ENCODE data around the gene SYT3.

SYT3 gene

GRCh38 chr19:50668879-50669278, 29.2 kb upstream of the SYT3 start:
- H3K4me3 ChIP-seq (ENCODE audit: low read length): no peak overlapping the region
- no peak overlapping the region for H3K9ac ChIP-seq (ENCODE audit: low read length)
- H3K36me3 ChIP-seq (ENCODE audit: control insufficient read depth, insufficient read depth, low read length, severe bottlenecking): no peaks in the 10 kb centered on the region
- DNase-seq (ENCODE audit: low read depth): no peak
- peaks cover 36% of the 10 kb centered on the region for H3K27me3 ChIP-seq (replicated peaks; ENCODE audit: control insufficient read depth, insufficient read depth, low read length)
- H3K9me3 ChIP-seq (ENCODE audit: control insufficient read depth, low read length): peaks cover 6% of the 10 kb centered on the region
- H3K4me1 ChIP-seq (ENCODE audit: control insufficient read depth, insufficient read depth, low read length): no peaks in the 10 kb centered on the region

- no peaks in the 10 kb centered on the region for H3K4me1 ChIP-seq (ENCODE audit: control insufficient read depth, insufficient read depth, low read length)
- peaks cover 35% of the 10 kb centered on the region for H3K27me3 ChIP-seq (replicated peaks; ENCODE audit: control insufficient read depth, insufficient read depth, low read length)
- peaks cover 6% of the 10 kb centered on the region for H3K9me3 ChIP-seq (ENCODE audit: control insufficient read depth, low read length)
- H3K36me3 ChIP-seq (ENCODE audit: control insufficient read depth, insufficient read depth, low read length, severe bottlenecking): no peaks in the 10 kb centered on the region
- H3K9ac ChIP-seq (ENCODE audit: low read length): no peak overlapping the region
- no peak overlapping the region for H3K4me3 ChIP-seq (ENCODE audit: low read length)
- DNase-seq (ENCODE audit: low read depth): no peak
Observed at GRCh38 chr19:50668416-50668815, 28.7 kb upstream of the SYT3 start.

- Histone ChIP-seq H3K9me3 (ENCODE audit: control insufficient read depth, low read length) (peaks cover 6% of the 10 kb centered on the region), H3K36me3 (ENCODE audit: control insufficient read depth, insufficient read depth, low read length, severe bottlenecking) (no peaks in the 10 kb centered on the region), H3K27me3 (replicated peaks; ENCODE audit: control insufficient read depth, insufficient read depth, low read length) (peaks cover 33% of the 10 kb centered on the region), H3K4me1 (ENCODE audit: control insufficient read depth, insufficient read depth, low read length) (no peaks in the 10 kb centered on the region), H3K9ac (ENCODE audit: low read length) (no peak overlapping the region), H3K4me3 (ENCODE audit: low read length) (no peak overlapping the region)
- no peak for DNase-seq (ENCODE audit: low read depth)
Observed at GRCh38 chr19:50667759-50668231, 28.1 kb upstream of the SYT3 start.

- Histone ChIP-seq H3K9ac (ENCODE audit: low read length) (no peak overlapping the region), H3K27me3 (replicated peaks; ENCODE audit: control insufficient read depth, insufficient read depth, low read length) (peaks cover 29% of the 10 kb centered on the region), H3K9me3 (ENCODE audit: control insufficient read depth, low read length) (peaks cover 6% of the 10 kb centered on the region), H3K36me3 (ENCODE audit: control insufficient read depth, insufficient read depth, low read length, severe bottlenecking) (no peaks in the 10 kb centered on the region), H3K4me3 (ENCODE audit: low read length) (no peak overlapping the region), H3K4me1 (ENCODE audit: control insufficient read depth, insufficient read depth, low read length) (no peaks in the 10 kb centered on the region)
- no peak for DNase-seq (ENCODE audit: low read depth)
Observed at GRCh38 chr19:50667177-50667758, 27.6 kb upstream of the SYT3 start.

GRCh38 chr19:50666346-50667176, 26.9 kb upstream of the SYT3 start:
- DNase-seq (ENCODE audit: low read depth): no peak
- peaks cover 24% of the 10 kb centered on the region for H3K27me3 ChIP-seq (replicated peaks; ENCODE audit: control insufficient read depth, insufficient read depth, low read length)
- H3K36me3 ChIP-seq (ENCODE audit: control insufficient read depth, insufficient read depth, low read length, severe bottlenecking): no peaks in the 10 kb centered on the region
- H3K9ac ChIP-seq (ENCODE audit: low read length): no peak overlapping the region
- no peak overlapping the region for H3K4me3 ChIP-seq (ENCODE audit: low read length)
- no peaks in the 10 kb centered on the region for H3K4me1 ChIP-seq (ENCODE audit: control insufficient read depth, insufficient read depth, low read length)
- H3K9me3 ChIP-seq (ENCODE audit: control insufficient read depth, low read length): peaks cover 6% of the 10 kb centered on the region

- H3K36me3 ChIP-seq (ENCODE audit: control insufficient read depth, insufficient read depth, low read length, severe bottlenecking): no peaks in the 10 kb centered on the region
- H3K9ac ChIP-seq (ENCODE audit: low read length): no peak overlapping the region
- peaks cover 12% of the 10 kb centered on the region for H3K27me3 ChIP-seq (replicated peaks; ENCODE audit: control insufficient read depth, insufficient read depth, low read length)
- peaks cover 6% of the 10 kb centered on the region for H3K9me3 ChIP-seq (ENCODE audit: control insufficient read depth, low read length)
- DNase-seq (ENCODE audit: low read depth): no peak
- H3K4me1 ChIP-seq (ENCODE audit: control insufficient read depth, insufficient read depth, low read length): no peaks in the 10 kb centered on the region
- H3K4me3 ChIP-seq (ENCODE audit: low read length): no peak overlapping the region
Observed at GRCh38 chr19:50664204-50664603, 24.5 kb upstream of the SYT3 start.

- Histone ChIP-seq H3K27me3 (replicated peaks; ENCODE audit: control insufficient read depth, insufficient read depth, low read length) (peaks cover 10% of the 10 kb centered on the region), H3K36me3 (ENCODE audit: control insufficient read depth, insufficient read depth, low read length, severe bottlenecking) (no peaks in the 10 kb centered on the region), H3K9ac (ENCODE audit: low read length) (no peak overlapping the region), H3K9me3 (ENCODE audit: control insufficient read depth, low read length) (peaks cover 6% of the 10 kb centered on the region), H3K4me3 (ENCODE audit: low read length) (no peak overlapping the region), H3K4me1 (ENCODE audit: control insufficient read depth, insufficient read depth, low read length) (peaks cover 5% of the 10 kb centered on the region)
- DNase-seq (ENCODE audit: low read depth): no peak
Observed at GRCh38 chr19:50663482-50663790, 23.8 kb upstream of the SYT3 start.

- Histone ChIP-seq H3K9me3 (ENCODE audit: control insufficient read depth, low read length) (peaks cover 6% of the 10 kb centered on the region), H3K36me3 (ENCODE audit: control insufficient read depth, insufficient read depth, low read length, severe bottlenecking) (no peaks in the 10 kb centered on the region), H3K27me3 (replicated peaks; ENCODE audit: control insufficient read depth, insufficient read depth, low read length) (peaks cover 10% of the 10 kb centered on the region), H3K4me3 (ENCODE audit: low read length) (no peak overlapping the region), H3K9ac (ENCODE audit: low read length) (no peak overlapping the region), H3K4me1 (ENCODE audit: control insufficient read depth, insufficient read depth, low read length) (peaks cover 6% of the 10 kb centered on the region)
- DNase-seq (ENCODE audit: low read depth): no peak
Observed at GRCh38 chr19:50662651-50663481, 23.2 kb upstream of the SYT3 start.

- H3K4me3 ChIP-seq (ENCODE audit: low read length): no peak overlapping the region
- no peak for DNase-seq (ENCODE audit: low read depth)
- peaks cover 6% of the 10 kb centered on the region for H3K4me1 ChIP-seq (ENCODE audit: control insufficient read depth, insufficient read depth, low read length)
- no peaks in the 10 kb centered on the region for H3K36me3 ChIP-seq (ENCODE audit: control insufficient read depth, insufficient read depth, low read length, severe bottlenecking)
- peaks cover 6% of the 10 kb centered on the region for H3K9me3 ChIP-seq (ENCODE audit: control insufficient read depth, low read length)
- H3K9ac ChIP-seq (ENCODE audit: low read length): no peak overlapping the region
- H3K27me3 ChIP-seq (replicated peaks; ENCODE audit: control insufficient read depth, insufficient read depth, low read length): peaks cover 13% of the 10 kb centered on the region
Observed at GRCh38 chr19:50661766-50662650, 22.3 kb upstream of the SYT3 start.

GRCh38 chr19:50661023-50661422, 21.3 kb upstream of the SYT3 start:
- peaks cover 11% of the 10 kb centered on the region for H3K27me3 ChIP-seq (replicated peaks; ENCODE audit: control insufficient read depth, insufficient read depth, low read length)
- no peak for DNase-seq (ENCODE audit: low read depth)
- no peak overlapping the region for H3K4me3 ChIP-seq (ENCODE audit: low read length)
- peaks cover 6% of the 10 kb centered on the region for H3K9me3 ChIP-seq (ENCODE audit: control insufficient read depth, low read length)
- peaks cover 6% of the 10 kb centered on the region for H3K4me1 ChIP-seq (ENCODE audit: control insufficient read depth, insufficient read depth, low read length)
- H3K36me3 ChIP-seq (ENCODE audit: control insufficient read depth, insufficient read depth, low read length, severe bottlenecking): no peaks in the 10 kb centered on the region
- H3K9ac ChIP-seq (ENCODE audit: low read length): no peak overlapping the region

GRCh38 chr19:50660088-50660366, 20.3 kb upstream of the SYT3 start:
- Histone ChIP-seq H3K36me3 (ENCODE audit: control insufficient read depth, insufficient read depth, low read length, severe bottlenecking) (no peaks in the 10 kb centered on the region), H3K9me3 (ENCODE audit: control insufficient read depth, low read length) (peaks cover 15% of the 10 kb centered on the region), H3K4me3 (ENCODE audit: low read length) (no peak overlapping the region), H3K9ac (ENCODE audit: low read length) (no peak overlapping the region), H3K27me3 (replicated peaks; ENCODE audit: control insufficient read depth, insufficient read depth, low read length) (peaks cover 16% of the 10 kb centered on the region), H3K4me1 (ENCODE audit: control insufficient read depth, insufficient read depth, low read length) (peaks cover 6% of the 10 kb centered on the region)
- no peak for DNase-seq (ENCODE audit: low read depth)

Data from adipocyte (in vitro differentiated cells).